HEK293T (cell line): ENCODE measurements around the gene COPS3.

Experiments used
- CTCF ChIA-PET: fragments of 350-600 bp; formaldehyde crosslinking; extraction: SDS; loops from one replicate; lab custom pipeline; 2021; ENCODE audit warnings: antibody characterized with exemption, inconsistent platforms; lab: Yijun Ruan, JAX
- POLR2A ChIA-PET: fragments of 350-600 bp; formaldehyde crosslinking; extraction: SDS; loops from one replicate; lab custom pipeline; 2020; ENCODE audit warnings: antibody characterized with exemption, inconsistent platforms; lab: Yijun Ruan, JAX
- DNase-seq: peaks from one replicate; pipeline ENCODE4 v3.0.0; 2012; ENCODE audit warnings: mixed read lengths; ENCODE audit errors: extremely low spot score
- ARNT ChIP-seq: fragments of 450-650 bp; IDR thresholded peaks from 2 replicates; pipeline ENCODE4 v1.6.1; 2017; ENCODE audit warnings: mild to moderate bottlenecking
- BHLHE40 ChIP-seq: fragments of 450-650 bp; IDR thresholded peaks from 2 replicates; pipeline ENCODE4 v1.6.1; 2016; ENCODE audit warnings: mild to moderate bottlenecking, moderate library complexity, borderline replicate concordance
- CTBP1 ChIP-seq: fragments of 450-650 bp; IDR thresholded peaks from 2 replicates; pipeline ENCODE4 v1.6.1; 2016; ENCODE audit warnings: borderline replicate concordance
- ELF4 ChIP-seq: fragments of 450-650 bp; IDR thresholded peaks from 2 replicates; pipeline ENCODE4 v1.6.1; 2017; ENCODE audit warnings: antibody characterized with exemption
- FOXA1 ChIP-seq: fragments of 450-650 bp; IDR thresholded peaks from 2 replicates; pipeline ENCODE4 v1.6.1; 2016; ENCODE audit warnings: mild to moderate bottlenecking
- FOXK2 ChIP-seq: fragments of 450-650 bp; IDR thresholded peaks from 2 replicates; pipeline ENCODE4 v1.6.1; 2016; ENCODE audit warnings: mild to moderate bottlenecking
- FOXM1 ChIP-seq: fragments of 450-650 bp; IDR thresholded peaks from 2 replicates; pipeline ENCODE4 v1.6.1; 2017; ENCODE audit warnings: mild to moderate bottlenecking, borderline replicate concordance
- HDGF ChIP-seq: fragments of 450-650 bp; IDR thresholded peaks from 2 replicates; pipeline ENCODE4 v1.6.1; 2017; ENCODE audit warnings: antibody characterized with exemption, borderline replicate concordance
- L3MBTL2 ChIP-seq: fragments of 450-650 bp; conservative IDR thresholded peaks from 2 replicates; pipeline ENCODE4 v1.6.1; 2016; ENCODE audit warnings: mild to moderate bottlenecking
- LEF1 ChIP-seq: fragments of 450-650 bp; IDR thresholded peaks from 2 replicates; pipeline ENCODE4 v1.6.1; 2017; ENCODE audit warnings: mild to moderate bottlenecking, borderline replicate concordance
- NFRKB ChIP-seq: fragments of 450-650 bp; IDR thresholded peaks from 2 replicates; pipeline ENCODE4 v1.6.1; 2016; ENCODE audit warnings: mild to moderate bottlenecking, moderate library complexity
- SP1 ChIP-seq: fragments of 450-650 bp; IDR thresholded peaks from 2 replicates; pipeline ENCODE4 v1.6.1; 2017
- SUZ12 ChIP-seq: fragments of 450-650 bp; IDR thresholded peaks from 2 replicates; pipeline ENCODE4 v1.6.1; 2016; ENCODE audit warnings: mild to moderate bottlenecking
- TARDBP ChIP-seq: fragments of 450-650 bp; IDR thresholded peaks from 2 replicates; pipeline ENCODE4 v1.6.1; 2016
- ZNF384 ChIP-seq: fragments of 450-650 bp; IDR thresholded peaks from 2 replicates; pipeline ENCODE4 v1.6.1; 2016
- TF ChIP-seq, protein P1 (sequence below): fragments of 450-650 bp; IDR thresholded peaks from 2 replicates; pipeline ENCODE4 v1.6.1; 2016

COPS3 gene

DNA sequence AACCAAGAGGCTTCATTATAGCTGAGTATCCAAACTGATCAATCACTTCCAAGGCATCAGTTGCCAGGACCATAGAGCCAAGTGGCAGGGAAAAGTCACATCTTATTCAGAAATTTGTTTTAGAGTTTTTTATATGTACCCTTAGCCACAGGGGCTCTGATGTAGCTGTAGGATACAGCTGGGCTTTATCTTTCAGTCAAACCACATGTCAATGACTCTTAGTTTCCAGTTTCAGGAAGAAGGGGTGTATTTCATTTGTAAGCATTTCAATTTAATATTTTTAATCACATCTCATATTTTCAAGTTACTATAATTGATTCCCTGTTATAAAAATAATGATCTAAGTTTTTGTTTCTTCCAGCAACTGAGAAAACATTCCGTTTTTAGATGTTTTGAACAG lies 41.2 kb downstream of the COPS3 start:
- TF ChIP-seq FOXM1 (no peak), SP1 (no peak), TARDBP (no peak), FOXA1 (no peak), CTBP1 (no peak), HDGF (no peak), SUZ12 (no peak), FOXK2 (no peak), NFRKB (no peak), ARNT (no peak), BHLHE40 (no peak)
- POLR2A ChIA-PET = no interaction called here
- CTCF ChIA-PET = interaction anchor here (0.7 kb wide), 1 partner anchor 248 kb away, joined by 3 read pairs; no protein-coding TSS in a partner anchor
- DNase-seq = no peak

DNA sequence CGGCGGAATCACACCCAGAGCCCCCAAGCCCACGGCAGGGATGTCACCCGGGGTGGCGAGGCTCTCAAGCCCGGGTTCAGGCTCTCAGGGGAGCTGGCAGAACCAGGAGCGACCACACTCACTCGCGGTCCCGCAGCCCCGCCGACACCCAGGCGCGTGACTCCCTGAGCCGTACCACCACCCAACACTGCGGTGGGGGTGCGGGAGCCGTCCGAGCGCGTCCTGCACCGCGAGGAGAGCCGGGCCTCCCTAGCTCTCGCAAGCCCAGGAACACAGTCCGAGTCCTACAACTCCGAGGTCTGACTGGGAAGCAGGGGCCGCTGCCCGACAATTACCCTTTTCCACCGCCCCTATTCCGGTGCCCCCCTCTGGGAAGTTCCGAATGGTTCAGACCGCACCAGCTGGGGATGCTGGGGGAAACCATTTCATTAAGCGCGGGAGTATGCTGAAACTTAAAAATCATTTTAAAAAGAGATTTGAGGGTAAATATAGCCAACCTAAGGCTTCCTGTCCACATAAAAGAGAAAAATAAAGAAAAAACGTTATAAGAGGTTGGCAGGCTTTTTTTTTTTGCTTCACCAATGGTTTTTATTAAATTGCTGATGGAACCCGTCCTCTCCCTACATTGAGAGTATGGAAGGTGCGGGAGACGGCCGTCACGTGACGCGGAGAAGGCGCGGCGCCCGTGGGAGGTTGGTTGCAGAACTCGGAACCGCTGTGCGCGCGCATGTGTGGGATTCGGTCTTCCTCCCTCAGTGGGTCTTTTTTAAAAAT lies 43.8 kb downstream of the COPS3 start, which contains the start of gene FLCN:
FLCN (minus strand) TSS at position 143 of the 774 bp plus-strand sequence. CDS start 9,031 bp downstream, outside the sequence.
- TF ChIP-seq FOXM1 (peak; percentile 97), ELF4 (peak; percentile 56; the same call in 1 of the 2 replicates), NFRKB (0 out of 2 replicates have a peak, but pooled peaks have one; percentile 46), FOXK2 (no peak), L3MBTL2 (peak; percentile 46; the same call in 1 of the 2 replicates), BHLHE40 (peak; percentile 99), TARDBP (peak; percentile 69), ZNF384 (no peak)
- CTCF ChIA-PET = interaction anchor here (0.5 kb wide), 1 partner anchor 355 kb away, joined by 3 read pairs; no protein-coding TSS in a partner anchor
- peak; percentile 83 for DNase-seq
- POLR2A ChIA-PET = interaction anchor here (0.6 to 2.8 kb wide), 7 partner anchors 16 to 76 kb away, joined by 3 to 11 read pairs (median 9); partner anchors contain the start of gene COPS3

DNA sequence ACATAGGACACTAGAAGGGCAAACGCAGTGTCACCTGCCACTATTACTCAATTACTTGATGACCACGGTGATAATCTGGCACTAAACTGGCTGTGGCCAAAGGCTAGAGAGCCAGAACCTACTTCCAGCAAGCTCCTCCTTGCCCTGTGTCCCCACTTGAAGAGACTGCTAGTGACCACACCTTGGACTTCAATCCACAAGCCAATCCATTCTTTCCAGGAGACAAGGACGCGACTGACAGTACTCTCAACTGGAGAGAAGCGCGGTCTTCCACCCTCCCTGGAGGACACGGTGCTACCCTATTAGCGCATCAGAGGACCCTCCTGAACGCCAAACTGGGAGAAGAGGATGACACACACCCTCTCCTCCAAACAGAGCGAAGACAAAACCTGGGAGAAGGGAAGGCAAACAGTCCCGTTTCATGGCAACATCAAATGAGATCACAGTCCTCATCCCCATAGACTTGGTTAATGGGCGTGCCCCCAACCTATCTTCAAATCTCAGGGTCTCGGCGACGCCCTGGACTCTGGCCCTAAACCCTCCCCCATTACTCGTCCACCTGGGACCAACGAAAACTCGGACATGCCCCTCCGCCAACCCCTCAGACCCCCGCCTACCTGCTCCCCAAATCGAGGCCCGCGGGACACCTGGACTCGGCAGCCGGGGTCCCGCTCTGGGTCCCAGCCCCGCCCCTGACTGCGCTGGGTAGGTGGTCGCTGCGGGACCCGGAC lies 44.6 kb downstream of the COPS3 start:
- POLR2A ChIA-PET = interaction anchor here (0.6 to 2.8 kb wide), 13 partner anchors 13 to 77 kb away, joined by 3 to 11 read pairs (median 4); partner anchors contain the start of gene COPS3
- CTCF ChIA-PET = interaction anchor here (0.5 kb wide), 1 partner anchor 355 kb away, joined by 3 read pairs; no protein-coding TSS in a partner anchor
- no peak for TF ChIP-seq FOXM1
- TF ChIP-seq L3MBTL2 = peak; percentile 34; the same call in 1 of the 2 replicates
- DNase-seq = peak; percentile 24

DNA sequence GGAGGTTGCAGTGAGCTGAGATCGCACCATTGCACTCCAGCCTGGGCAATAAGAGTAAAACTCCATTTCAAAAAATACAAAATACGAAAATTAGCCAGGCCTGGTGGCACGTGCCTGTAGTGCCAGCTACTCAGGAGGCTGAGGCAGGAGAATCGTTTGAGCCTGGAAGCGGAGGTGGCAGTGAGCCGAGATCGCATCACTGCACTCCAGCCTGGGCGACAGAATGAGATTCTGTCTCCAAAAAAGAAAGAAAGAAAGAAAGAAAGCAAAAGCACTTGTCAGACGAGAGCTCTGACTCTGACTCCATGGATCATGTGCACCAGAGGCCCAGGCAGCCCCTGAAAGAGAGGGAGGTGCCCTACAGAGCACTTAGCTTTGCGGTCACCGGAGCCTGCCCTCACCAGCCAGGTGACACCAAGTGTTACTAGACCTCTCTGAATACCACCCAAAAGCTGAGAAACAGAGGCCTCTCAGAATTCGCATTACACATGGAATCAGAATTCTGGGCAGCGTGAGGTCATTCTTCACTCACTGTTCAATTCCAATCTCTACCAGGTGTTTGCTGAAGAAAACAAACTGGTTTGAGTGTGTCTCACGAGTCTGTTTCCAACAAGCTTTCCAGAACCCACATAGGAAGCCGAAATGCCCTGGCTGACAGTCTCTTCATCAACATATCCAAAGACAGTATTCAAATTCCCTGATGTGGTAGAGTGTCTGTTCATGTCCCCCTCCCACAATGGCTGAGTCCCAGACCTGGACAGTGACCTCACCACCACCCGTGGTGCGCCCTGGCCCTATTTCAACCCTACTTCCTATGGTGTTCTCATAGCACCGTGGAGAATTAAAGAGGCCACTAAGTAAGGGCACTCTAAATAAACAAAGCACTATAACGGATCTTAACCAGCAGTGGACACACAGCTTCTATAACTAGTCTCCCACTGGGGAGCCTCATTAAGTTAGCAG lies 45.6 kb downstream of the COPS3 start:
- ChIA-PET POLR2A (interaction anchor here (0.8 to 2.8 kb wide), 10 partner anchors 12 to 66 kb away, joined by 3 to 11 read pairs (median 4); partner anchors contain the start of gene COPS3), CTCF (no interaction called here)
- peak; percentile 23 for DNase-seq

DNA sequence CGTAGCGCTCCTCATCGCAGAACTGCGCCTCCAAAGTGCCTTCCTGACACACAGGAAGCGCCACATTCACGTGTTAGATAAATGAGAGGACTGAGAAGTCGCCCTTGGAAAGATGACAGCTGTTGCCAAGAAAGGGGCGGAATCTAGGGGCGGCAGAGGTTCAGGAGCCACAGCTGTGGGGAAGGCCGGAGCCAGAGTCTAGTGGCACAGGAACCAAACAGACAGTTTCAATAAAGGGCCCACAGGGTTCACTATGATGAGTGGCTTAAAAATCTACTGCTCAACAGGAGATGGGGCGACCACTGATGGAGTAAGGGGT lies 48.8 kb downstream of the COPS3 start:
- DNase-seq = no peak
- no peak for TF ChIP-seq FOXM1
- TF ChIP-seq, protein P1, sequence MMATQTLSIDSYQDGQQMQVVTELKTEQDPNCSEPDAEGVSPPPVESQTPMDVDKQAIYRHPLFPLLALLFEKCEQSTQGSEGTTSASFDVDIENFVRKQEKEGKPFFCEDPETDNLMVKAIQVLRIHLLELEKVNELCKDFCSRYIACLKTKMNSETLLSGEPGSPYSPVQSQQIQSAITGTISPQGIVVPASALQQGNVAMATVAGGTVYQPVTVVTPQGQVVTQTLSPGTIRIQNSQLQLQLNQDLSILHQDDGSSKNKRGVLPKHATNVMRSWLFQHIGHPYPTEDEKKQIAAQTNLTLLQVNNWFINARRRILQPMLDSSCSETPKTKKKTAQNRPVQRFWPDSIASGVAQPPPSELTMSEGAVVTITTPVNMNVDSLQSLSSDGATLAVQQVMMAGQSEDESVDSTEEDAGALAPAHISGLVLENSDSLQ = no peak
- no peak for TF ChIP-seq TARDBP
- TF ChIP-seq SUZ12 = no peak
- no peak for TF ChIP-seq ARNT
- no peak for TF ChIP-seq NFRKB
- no peak for TF ChIP-seq ELF4
- TF ChIP-seq BHLHE40 = no peak
- no peak for TF ChIP-seq CTBP1
- POLR2A ChIA-PET = no interaction called here
- CTCF ChIA-PET = interaction anchor here (0.6 kb wide), 1 partner anchor 69 kb away, joined by 3 read pairs; no protein-coding TSS in a partner anchor

More for the DNA sequence above, 45.6 kb downstream of the COPS3 start:
- TF ChIP-seq NFRKB (no peak), SP1 (no peak), CTBP1 (no peak), FOXK2 (no peak), L3MBTL2 (no peak), BHLHE40 (no peak), TARDBP (no peak), SUZ12 (no peak), FOXM1 (no peak), ELF4 (no peak), LEF1 (no peak), FOXA1 (no peak), HDGF (no peak), ZNF384 (no peak), ARNT (no peak)
- TF ChIP-seq, protein P1 = no peak
